Frontal cortex (tissue), 4 donors: Measurements from ENCODE around the gene ZNF519. TPM values are rescaled to one million over a fixed set of nuclear protein-coding genes. Genes with fewer than 3 reads are reported as not detected.
"Not testable (repeated sequence)": the region's sequence is repeated elsewhere in the genome, so short reads cannot be mapped to it uniquely, and the experiment has no call there.

Experiments used
- DNase-seq, 2 donors: peaks; one replicate each; pipeline ENCODE4 v3.0.0; 2012; ENCODE audit warnings: low spot score in 2 of 2
- FAIRE-seq: peaks from 2 replicates; lab custom pipeline; 2012; peaks lifted over from hg19 to GRCh38; lab: Jason Lieb, UNC
- total RNA-seq: library from RNA; depleted of rRNA; stranded (reverse); fragments of >200 nt; gene quantifications from one replicate; pipeline ENCODE4 v1.2.3, GENCODE V29; 2014
- donor health status: control.
- donor health status: control.
- donor health status: control.

Gene ZNF519
- total RNA-seq, 1 donor from 2014 or later: 46.1 TPM

DNA sequence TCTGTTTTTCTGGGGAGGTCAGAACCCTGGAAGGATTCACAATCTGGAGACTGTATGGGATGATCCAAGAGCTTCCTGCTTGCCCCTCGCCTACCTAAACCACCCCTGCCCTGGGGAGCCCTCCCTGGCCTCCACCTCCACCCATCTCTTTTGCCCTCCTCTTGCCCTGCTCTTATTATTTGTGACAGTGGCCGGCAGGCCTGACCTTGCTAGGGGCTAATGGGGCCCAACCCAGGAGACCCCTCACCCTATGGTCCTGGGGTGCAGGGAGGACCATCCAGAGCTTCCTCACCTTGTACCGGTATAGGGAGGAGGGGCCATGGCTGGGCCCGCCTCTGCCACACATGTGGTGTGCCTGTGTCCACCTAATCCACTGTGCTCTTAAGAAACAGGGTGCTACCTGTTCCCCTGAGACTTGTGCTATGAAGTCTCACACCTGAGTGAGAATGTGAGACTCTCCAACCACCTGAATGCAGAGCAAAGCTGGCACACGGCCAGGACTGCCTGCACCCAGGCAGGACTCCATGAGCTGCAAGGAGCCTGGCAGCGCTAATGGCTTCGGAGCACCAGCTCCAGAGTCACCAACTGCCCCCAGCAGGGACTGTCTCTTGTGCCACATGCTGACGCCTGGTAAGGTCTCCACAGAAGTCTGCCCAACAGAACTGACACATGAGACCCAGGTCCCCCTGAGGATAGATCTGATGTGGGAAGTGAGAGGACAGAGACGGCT lies 17.1 kb upstream of the ZNF519 start:
- not testable (repeated sequence) for DNase-seq, FAIRE-seq

DNA sequence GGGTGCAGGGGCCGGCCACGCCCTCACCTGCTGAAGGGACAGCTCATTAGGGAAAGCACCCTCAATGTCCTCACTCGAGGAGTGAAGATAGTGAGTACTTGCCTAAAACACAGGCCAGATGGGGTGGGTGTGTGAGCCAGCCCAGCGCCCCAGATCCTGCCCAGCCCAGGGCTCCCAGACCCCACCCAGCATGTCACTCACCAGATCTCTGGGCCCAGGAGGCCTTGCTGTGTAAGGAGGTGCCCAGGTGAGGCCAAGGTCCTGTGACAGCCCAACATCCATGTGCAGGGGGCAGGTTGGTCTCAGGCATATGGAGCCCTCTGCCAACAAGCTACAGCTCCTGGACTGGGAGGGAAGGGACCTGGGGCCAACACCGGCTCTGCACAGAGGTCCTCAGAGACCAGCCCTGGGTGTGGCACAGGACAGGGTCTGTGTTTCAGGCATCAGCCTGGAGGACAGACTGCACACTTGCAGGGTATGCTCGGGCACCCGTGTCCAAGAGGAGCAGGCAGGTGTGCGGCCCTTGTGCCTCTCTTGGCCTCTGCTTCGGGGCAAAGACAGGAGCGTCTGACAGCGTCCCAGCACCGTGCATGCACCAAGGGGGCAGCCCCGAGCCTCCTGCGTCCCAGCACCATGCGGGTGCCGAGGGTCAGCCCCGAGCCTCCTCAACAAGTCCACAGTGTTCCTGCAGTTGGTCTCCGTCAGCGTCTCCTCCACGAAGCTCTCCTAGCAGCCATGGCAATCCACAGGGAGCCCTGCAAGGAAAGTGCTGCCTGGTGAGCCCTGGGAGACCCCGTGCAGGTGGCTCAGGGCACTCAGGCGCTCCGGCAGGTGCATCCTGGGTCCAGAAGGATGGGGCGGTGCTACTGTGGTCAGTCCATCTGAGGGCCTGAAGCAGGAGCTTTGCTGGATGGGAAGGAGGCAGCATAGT lies 16.0 kb upstream of the ZNF519 start:
- FAIRE-seq: not testable (repeated sequence)

DNA sequence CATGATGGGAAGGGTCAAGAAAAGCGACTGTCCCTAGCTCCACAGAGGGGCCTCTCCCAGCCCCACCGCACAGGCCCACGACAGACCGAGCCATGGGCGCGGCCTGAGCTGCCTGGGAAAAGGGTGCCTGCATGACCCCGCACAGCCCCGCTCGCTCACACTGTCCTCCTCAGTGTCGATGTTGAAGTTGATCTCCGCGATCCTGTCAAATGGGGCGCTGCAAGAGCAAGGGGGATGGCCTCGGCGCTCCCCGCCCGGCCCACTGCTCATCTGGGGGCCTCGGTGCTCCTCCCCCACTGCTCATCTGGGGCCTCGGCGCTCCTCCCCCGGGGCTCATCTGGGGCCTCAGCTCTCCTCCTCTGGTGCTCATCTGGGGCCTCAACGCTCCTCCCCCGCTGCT lies 14.5 kb upstream of the ZNF519 start:
- DNase-seq, FAIRE-seq: not testable (repeated sequence)

More for the DNA sequence above, 16.0 kb upstream of the ZNF519 start:
- DNase-seq: not testable (repeated sequence)

DNA sequence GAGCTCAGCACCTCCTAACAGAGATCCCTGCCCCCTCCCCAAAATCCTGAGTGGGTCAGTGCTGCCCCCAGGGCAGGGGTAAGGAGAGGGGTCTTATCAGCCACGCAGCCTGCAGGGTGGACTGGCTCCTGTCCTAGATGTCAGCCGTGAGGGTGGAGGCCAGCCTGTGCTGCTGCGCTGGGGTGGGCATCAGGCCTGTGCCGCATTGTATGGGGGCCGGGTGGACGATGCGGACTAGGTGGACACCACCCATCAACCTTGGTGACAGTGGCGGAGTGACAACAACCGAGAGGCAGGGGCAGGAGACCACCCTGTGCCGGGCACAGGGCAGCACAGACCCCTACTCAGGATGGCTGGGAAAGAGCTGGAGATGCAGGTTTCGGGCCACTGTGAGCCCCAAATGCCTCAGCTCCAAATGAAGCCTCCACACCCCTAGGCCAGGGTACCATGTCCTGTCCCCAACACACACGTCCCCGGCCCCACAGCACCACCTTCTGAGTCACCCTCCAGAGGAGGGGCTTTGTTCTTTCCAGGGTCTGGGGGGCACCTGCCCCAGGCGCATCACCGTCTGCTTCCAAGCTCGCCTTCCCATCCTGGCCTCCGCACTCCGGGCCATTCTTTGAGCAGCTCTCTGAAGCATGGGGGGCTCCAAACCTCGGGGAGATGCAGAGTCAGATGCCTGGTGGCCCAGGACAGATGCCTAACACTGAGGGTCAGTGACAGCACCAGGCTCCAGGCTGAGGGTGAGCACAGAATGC lies 13.5 kb upstream of the ZNF519 start:
- not testable (repeated sequence) for FAIRE-seq, DNase-seq

DNA sequence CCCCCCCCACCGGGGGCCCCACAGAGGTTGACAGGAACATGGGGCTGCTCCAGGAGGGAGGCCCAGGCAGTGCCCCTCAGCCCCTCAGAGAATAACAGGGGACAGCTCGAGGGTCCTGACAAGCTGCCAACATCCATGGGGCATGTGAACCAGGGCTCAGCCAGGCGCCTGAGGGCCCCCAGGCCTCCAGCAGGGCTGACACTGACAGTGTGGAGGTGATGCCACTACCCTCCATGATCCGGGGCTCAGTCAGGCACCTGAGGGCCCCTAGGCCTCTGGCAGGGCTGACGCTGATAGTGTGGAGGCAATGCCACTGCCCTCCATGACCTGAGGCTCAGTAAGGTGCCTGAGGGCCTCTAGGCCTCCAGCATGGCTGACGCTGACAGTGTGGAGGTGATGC lies 12.8 kb upstream of the ZNF519 start:
- not testable (repeated sequence) for FAIRE-seq

DNA sequence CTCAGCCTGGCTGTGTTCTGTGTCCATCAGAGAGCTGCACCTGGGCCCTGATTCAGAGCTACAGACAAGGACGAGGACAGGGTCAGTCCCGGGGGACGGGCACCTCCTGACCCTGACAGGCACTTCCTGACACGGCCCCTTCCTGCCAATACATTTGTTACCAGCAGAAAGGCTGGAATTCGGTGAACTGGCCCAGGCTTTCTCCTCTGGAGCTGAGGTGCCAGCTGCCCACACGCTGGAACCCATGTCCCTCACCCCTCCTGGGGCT lies 12.3 kb upstream of the ZNF519 start:
- DNase-seq (no peak), FAIRE-seq (no peak)

More for the DNA sequence above, 12.8 kb upstream of the ZNF519 start:
- not testable (repeated sequence) for DNase-seq

DNA sequence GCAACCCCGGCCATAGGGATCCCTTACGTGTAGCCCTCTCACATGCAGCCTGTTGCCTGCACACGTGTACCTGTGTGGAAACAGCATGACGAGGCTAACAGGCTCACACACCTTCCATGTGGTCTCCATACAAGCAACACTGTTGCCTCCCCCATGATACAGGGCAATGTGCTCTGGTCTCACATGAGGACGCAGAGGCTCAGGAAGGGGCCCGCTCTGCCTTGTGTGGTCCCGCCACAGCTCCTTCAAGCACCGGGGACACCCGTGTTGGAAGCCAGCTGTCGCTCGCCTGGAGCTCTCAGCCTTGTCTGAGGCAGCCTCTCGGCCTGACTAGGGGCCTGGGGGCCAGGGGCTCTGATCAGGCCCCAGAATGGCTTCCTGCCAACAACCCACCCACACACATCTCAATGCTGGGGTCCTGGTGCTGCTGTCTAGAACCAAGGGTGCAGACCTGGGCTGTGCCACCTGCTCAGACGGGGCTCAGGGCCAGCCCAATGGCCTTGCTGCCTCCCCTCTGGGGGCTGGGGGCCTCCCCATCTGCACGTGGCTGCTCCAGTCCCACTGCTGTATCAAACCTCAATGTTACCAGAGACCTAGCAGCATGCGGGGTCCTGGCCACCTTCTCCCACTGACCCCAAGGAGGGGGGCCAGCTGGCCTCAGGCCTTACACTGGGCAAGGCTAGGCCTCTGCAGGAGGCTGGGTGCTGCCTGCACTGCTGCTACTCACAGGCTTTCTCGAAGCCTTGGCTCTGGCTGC lies 11.8 kb upstream of the ZNF519 start:
- not testable (repeated sequence) for DNase-seq, FAIRE-seq

DNA sequence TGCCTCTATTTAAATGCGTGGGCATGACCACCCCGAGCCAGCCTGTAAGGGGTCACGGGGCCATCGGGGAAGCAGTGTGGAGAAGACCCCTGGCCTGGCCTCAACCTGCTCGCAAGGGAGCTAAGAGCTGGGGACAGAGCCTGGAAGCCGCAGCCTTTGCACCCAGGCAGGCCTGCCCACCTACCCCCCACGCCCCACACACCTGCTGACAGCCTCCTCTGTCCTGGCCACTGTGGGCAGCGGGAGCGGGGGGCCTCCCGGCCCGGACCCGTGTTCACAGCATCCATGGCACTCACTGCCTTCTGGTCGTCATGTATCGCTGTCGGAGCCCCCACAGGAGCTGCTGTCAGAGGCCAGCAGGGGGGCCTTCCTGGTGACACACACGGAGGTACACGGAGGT lies 11.2 kb upstream of the ZNF519 start:
- not testable (repeated sequence) for FAIRE-seq, DNase-seq

DNA sequence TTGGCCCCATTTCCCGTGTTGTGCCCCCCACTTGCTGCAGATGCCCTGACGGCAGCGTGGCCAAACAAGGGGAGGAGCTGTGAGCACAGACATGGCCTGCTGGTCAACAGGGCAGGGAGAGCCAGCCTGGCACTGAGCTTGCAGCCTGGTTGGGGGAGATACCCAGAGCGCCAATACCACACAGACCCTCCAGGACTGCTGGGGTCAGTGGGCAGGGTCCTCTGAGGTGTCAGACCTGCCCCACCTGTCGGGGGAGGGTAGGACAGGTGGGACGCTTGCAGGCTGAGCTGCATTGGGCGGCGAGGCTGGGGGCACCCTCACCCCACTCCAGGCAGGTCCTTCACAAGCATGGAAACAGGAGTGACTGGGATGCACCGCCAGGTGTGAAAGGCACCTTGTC lies 9.9 kb upstream of the ZNF519 start:
- not testable (repeated sequence) for FAIRE-seq, DNase-seq

DNA sequence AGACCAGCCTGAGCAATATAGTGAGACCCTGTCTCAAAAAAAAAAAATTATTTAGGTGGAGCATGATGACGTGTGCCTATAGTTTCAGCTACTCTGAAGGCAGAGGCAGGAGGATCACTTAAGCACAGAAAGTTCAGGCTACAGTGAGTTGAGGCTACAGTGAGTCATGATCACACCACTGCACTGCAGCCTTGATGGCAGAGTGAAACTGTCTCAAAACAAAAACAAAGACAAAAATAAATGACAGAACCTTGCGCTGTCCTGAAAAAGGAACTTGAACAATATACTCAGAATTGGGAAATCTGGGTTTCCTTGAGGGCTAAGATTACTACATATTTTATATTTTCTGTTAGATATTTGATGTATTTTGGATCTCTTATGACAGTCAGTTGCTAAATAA lies 7.3 kb upstream of the ZNF519 start:
- FAIRE-seq, DNase-seq: not testable (repeated sequence)

DNA sequence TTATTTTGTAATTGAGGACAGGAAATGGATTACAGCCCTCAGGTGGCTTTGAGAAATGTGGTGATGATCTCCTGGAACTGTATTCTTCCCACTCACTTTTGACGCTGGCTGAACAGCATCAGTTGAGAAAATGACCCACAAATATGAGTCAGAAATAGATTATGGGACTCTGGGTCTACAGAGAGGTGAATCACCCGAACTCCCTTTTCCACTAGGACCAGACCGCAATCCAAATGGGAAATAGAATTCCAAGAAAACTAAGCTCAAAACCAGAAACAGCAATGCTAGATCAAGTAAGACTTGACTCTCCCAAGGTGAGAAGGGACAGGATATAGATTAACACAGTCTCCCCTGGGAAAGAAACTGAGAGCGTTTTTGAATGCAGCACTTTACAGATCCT lies 5.7 kb upstream of the ZNF519 start:
- not testable (repeated sequence) for DNase-seq, FAIRE-seq

DNA sequence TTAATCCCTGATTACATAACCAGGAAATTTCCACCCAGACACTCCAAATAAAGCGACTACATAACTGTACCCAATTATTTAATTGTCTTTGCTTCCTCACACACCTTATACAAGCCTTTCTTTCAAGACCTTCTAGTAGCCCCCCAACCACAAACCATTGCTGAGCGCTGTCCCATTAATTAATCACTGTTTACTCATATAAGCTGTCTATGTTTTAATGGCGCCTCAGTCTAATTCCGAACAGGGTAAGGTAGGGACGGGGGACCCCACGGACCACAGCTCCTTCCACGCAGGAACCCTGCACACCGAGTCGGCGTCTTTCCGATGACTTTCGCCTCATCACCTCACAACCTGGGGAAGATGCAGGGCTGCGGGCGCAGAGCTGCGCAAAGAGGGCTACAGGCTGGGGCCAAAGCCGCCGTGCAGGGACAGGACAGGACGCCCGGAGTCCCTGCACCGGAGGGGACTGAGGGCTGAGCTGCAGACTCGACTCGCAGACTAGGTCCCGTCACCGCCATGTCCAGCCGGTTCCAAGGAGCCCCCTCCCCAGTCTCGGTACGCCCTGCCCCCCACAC lies 452 bp downstream of the ZNF519 start:
- FAIRE-seq, DNase-seq: not testable (repeated sequence)

DNA sequence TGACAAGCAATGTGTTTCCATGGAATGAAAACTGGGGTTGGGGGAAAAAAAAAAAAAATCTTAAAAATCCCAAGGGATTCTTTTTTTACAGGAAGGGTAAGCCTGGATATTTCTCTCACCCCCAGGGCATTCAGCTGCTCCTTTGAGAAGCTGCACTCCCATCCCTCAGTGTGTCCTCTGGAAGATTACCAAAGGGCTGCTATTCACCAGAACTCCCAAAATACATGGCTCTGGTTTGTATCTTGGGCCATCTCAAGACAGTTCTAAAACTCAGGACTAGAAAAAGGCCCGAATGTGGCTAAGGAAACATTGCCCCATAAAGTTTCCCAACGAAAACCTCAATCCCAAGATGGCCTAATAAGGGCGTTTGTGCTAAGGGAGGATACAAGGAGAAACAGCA lies 1.4 kb downstream of the ZNF519 start:
- FAIRE-seq, DNase-seq: not testable (repeated sequence)

DNA sequence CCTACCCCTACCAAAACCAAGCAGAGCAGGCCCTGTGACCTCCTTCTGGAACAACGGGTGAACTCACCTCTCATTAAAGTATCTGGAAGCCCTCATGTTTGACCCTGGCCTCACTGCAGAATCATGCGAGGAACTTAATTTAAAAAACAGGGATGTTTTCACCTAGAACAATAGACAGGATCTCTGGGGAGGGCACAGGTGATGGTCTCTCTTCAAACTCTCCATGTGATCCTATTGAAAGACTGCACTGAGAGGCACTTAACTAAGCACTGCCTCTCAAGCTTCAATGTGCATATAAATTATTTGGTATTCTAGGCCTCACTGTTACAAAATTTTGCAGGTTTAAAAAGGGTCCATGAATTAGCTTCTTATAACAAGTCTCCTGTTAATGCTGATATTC lies 7.5 kb downstream of the ZNF519 start:
- no peak for FAIRE-seq
- no peak for DNase-seq

DNA sequence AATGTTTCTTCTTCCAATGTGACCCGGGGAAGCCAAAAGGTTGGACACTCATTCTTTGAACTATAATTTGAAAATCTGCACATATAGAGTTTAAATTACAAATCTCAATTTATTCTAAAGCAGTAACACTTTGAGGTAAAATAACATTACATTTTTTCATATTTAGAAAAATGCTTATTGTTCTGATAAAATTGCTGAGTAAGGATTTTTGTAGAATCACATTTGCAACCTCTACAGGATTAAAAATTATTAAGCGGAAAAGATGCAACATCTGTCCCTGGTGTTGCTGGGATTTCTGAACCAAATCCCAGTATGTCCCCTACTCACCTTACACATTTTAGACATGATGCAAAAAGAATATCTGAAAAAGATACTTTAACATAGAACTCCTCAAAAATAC lies 10.1 kb downstream of the ZNF519 start:
- no peak for FAIRE-seq
- DNase-seq: no peak

DNA sequence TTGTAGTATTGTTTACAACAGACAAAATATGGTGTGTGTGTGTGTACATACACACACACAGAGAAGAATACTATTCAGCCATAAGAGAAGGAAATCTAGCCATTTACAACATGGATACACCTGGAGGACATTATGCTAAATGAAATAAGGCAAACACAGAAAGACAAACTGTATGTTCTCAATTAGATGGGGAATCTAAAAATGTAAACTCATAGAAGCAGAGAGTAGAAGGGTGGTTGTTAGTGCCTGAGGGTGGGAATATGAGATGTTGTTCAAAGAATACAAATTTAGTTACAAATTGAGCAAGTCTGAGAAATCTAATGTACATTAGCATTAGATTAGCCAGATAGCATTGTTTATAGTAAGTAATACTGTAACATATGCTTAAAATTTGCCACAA lies 11.3 kb downstream of the ZNF519 start:
- FAIRE-seq: no peak
- no peak for DNase-seq

DNA sequence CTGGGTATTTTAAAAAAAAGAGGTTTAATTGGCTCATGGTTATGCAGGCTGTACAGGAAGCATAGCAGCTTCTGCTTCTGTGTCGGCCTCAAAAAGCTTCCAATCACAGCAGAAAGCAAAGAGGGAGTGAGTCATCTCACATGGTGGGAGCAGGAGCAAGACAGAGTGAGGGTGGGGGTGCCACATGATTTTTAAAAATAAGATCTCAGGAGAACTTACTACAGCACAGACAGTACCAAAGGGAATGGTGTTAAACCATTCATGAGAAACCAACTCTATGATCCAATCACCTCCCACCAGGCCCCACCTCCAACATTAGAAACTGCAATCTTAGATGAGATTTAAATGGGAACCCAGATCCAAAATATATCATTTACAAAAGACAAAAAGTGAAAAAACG lies 14.6 kb downstream of the ZNF519 start:
- DNase-seq: no peak
- FAIRE-seq: no peak

DNA sequence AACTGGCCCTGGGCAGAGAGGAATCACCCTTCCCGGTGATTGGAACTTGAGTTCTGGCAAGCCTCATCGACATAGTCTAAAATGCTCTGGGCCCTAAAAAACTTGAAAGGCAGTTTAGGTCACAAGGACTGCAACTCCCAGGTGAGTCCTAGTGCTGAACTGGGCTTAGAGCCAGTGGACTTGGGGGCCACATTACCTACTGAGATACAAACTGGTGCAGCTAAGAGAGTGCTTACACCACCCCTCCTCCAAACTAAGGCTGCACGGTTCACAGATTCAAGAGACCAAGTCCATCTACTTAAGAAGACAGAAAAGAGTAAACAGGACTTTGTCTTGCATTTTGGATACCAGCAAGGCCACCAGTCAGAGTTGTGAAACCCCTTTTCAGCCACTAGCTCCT lies 25.3 kb downstream of the ZNF519 start:
- FAIRE-seq: no peak
- DNase-seq: no peak
